Measurements from ENCODE around the gene YTHDC1.
"Not testable (repeated sequence)": the region's sequence is repeated elsewhere in the genome, so short reads cannot be mapped to it uniquely, and the experiment has no call there.

The YTHDC1 gene

GRCh38 chr4:68287704-68288392 lies 62.0 kb downstream of the YTHDC1 start:
- DNase-seq: no peak

DNA sequence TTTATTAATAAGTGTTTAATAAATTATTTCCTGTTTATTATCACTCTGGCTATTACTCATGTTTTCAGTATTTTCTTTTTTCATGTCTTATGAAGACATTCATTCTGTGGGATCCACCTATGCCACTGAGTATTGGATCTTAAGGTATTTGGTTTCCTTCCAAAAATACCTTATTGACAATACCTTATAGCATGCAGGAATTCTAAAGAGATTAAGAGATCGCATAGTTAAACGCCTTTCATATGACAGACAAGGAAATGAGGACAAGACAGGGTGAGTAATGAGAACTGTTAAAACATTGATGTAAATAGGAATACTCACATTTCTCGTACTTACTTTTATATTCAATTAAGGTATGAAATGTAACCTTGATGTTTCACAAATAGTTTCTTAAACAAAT lies 66.2 kb downstream of the YTHDC1 start:
- DNase-seq: no peak

- no peak for DNase-seq
Measured at GRCh38 chr4:68283095-68283494, 66.8 kb downstream of the YTHDC1 start.

DNA sequence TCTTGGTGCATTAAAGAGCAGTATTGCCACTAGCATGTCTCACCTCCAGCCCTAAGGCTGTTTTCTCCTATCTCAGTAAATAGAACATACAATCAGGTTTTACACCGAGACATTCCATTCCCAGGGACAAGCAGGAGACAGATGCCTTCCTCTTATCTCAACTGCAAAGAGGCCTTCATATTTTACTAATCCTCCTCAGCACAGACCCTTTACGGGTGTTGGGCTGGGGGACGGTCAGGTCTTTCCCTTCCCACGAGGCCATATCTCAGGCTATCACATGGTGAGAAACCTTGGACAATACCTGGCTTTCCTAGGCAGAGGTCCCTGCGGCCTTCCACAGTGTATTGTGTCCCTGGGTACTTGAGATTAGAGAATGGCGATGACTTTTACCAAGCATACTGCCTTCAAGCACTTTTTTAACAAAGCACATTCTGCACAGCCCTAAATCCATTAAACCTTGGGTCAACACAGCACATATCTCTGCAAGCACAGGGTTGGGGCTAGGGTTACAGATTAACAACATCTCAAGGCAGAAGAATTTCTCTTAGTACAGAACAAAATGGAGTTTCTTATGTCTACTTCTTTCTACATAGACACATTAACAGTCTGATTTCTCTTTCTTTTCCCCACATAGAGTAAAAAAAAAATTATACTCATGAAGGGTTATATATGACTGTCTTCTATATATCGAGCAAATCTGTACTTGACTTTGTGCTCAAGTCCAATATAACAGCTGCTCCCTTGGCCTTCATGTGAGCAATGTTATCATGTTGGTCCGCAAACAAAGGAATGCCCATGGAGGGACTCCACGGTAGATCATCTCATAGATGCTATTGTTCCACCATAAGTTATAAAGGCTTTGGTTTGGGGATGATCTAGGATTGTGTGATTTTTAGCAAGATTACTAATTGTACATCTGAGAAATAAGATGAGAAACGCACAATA lies 67.8 kb downstream of the YTHDC1 start:
- not testable (repeated sequence) for DNase-seq

DNA sequence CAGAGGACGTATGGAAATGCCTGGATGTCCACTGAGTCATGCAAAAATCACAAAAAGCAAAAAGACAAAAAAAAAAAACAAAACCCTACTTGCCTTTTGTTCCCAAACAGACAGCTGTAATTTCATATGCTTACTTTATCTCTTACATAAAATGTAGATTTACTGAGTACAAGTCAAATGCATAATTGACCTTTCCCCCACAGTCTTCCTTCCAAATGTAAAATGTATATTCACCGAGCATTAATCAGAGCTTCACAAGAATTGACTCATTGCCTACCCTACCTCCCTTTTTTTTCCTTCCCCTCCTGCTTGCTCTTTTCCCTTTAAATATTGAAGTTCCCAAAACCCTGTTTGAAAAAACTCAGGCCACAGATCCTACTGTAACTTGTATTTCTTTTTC lies 71.9 kb downstream of the YTHDC1 start:
- DNase-seq: no peak

DNA sequence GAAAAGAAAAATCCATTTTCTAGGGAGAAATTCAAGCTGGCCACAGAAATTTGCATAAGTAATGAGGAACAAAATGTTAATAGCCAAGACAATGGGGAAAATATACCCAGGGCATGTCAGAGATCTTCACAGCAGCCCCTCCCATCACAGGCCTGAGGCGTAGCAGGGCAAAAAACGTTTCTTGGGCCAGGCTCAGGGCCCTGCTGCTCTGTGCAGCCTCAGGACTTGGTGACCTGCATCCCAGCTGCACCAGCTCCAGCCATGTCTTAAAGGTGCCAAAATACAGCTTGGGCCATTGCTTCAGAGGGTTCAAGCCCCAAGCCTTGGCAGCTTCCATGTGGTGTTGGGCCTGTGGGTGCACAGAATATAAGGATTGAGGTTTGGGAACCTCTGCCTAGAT lies 72.3 kb downstream of the YTHDC1 start:
- DNase-seq: no peak

DNA sequence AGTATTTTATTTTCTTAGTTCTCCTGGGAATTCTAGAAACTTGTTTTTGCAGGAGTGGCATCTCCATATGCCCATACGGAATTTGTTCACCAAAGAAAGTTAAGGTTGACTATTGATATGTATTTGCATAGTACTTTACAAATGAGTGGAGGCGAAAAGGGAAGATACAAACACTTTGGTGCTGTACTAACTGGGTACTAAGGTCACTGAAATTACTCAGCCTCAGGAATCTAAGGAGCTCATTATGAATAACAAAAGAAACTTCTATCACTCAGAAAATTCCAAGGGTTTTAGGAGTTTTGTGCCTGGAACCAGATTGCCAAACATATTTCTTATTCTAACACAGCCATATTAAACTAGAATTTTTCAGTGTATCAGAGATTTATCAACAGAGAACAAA lies 77.0 kb downstream of the YTHDC1 start:
- DNase-seq: no peak

DNA sequence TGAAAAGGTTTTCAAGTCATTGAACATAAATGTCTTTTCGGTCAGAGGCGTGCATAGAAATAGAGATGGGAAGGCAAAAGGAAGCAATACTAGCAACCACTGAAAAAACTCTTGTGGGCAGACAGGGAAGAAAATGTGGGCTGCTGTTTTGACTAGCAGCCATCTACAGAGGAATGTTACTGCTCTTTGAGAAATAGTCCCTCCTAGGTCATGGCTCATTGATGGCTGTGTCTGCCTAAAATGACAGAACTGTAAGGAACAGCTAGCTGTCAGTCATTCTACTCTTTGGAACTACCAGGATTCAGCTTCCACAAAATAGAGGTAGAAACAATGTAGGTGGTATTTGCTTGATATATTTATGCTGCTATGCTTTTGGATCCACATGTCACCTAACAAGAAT lies 77.5 kb downstream of the YTHDC1 start:
- no peak for DNase-seq

- DNase-seq: peak; percentile 38
Measured at GRCh38 chr4:68271851-68272357, 78.0 kb downstream of the YTHDC1 start.

- DNase-seq: no peak
Measured at GRCh38 chr4:68267433-68267944, 82.4 kb downstream of the YTHDC1 start.

DNA sequence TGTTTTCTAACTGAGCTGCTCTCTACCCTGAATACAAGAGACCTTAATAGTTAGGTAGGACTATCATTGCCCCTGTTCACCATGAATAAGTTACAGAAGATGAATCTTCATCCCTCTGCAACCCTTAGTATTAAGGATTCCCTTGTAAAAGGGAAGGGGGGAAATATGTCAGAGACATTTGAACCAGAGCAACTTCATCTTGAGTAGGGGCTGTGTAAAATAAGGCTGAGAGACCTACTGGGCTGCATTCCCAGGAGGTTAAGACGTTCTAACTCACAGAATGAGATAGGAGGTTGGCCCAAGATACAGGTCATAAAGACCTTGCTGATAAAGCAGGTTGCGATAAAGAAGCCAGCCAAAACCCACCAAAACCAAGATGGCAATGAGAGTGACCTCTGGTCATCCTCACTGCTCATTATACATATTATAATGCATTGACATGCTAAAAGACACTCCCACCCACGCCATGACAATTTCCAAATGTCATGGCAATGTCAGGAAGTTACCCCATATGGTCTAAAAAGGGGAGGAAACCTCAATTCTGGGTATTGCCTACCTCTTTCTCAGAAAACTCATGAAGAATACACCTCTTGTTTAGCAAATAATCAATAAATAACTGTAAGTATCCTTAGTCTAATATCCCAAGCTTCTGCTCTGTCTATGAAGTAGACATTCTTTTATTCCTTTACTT lies 84.9 kb downstream of the YTHDC1 start:
- no peak for DNase-seq

All from NCI-H82 (cell line).